HEK293 (cell line): ENCODE data around the gene ZNF630.

Source experiments
- INSM2 ChIP-seq: fragments of 450-650 bp; formaldehyde crosslinking; IDR thresholded peaks from 2 replicates; pipeline ENCODE4 v1.5.1; 2016; ENCODE audit warnings: missing biosample characterization, missing genetic modification characterization
- PRDM10 ChIP-seq: fragments of 450-650 bp; formaldehyde crosslinking; IDR thresholded peaks from 2 replicates; pipeline ENCODE4 v1.5.1; 2016; ENCODE audit warnings: missing biosample characterization, missing genetic modification characterization
- REPIN1 ChIP-seq: fragments of 450-650 bp; formaldehyde crosslinking; IDR thresholded peaks from 2 replicates; pipeline ENCODE4 v1.5.1; 2017; ENCODE audit warnings: missing biosample characterization, missing genetic modification characterization, low read depth
- WT1 ChIP-seq: fragments of 450-650 bp; formaldehyde crosslinking; IDR thresholded peaks from 2 replicates; pipeline ENCODE4 v1.5.1; 2016; ENCODE audit warnings: missing biosample characterization, missing genetic modification characterization
- ZBTB8A ChIP-seq: fragments of 450-650 bp; formaldehyde crosslinking; IDR thresholded peaks from 2 replicates; pipeline ENCODE4 v1.5.1; 2016; ENCODE audit warnings: missing biosample characterization, missing genetic modification characterization
- ZEB2 ChIP-seq: fragments of 450-650 bp; formaldehyde crosslinking; IDR thresholded peaks from 2 replicates; pipeline ENCODE4 v1.5.1; 2016; ENCODE audit warnings: missing biosample characterization, missing genetic modification characterization
- ZFHX2 ChIP-seq: fragments of 450-650 bp; formaldehyde crosslinking; conservative IDR thresholded peaks from 2 replicates; pipeline ENCODE4 v1.5.1; 2016; ENCODE audit warnings: missing biosample characterization, missing genetic modification characterization
- ZNF10 ChIP-seq: fragments of 450-650 bp; formaldehyde crosslinking; IDR thresholded peaks from 2 replicates; pipeline ENCODE4 v1.5.1; 2017; ENCODE audit warnings: missing biosample characterization, missing genetic modification characterization
- ZNF138 ChIP-seq: fragments of 450-650 bp; formaldehyde crosslinking; IDR thresholded peaks from 2 replicates; pipeline ENCODE4 v1.5.1; 2016; ENCODE audit warnings: missing biosample characterization, missing genetic modification characterization, borderline replicate concordance
- ZNF146 ChIP-seq: fragments of 450-650 bp; formaldehyde crosslinking; IDR thresholded peaks from 2 replicates; pipeline ENCODE4 v1.5.1; 2016; ENCODE audit warnings: missing biosample characterization, missing genetic modification characterization
- ZNF2 ChIP-seq: fragments of 450-650 bp; formaldehyde crosslinking; IDR thresholded peaks from 2 replicates; pipeline ENCODE4 v1.5.1; 2016; ENCODE audit warnings: missing biosample characterization, missing genetic modification characterization
- ZNF214 ChIP-seq: fragments of 450-650 bp; formaldehyde crosslinking; IDR thresholded peaks from 2 replicates; pipeline ENCODE4 v1.5.1; 2017; ENCODE audit warnings: missing biosample characterization, mild to moderate bottlenecking, missing genetic modification characterization, borderline replicate concordance
- ZNF223 ChIP-seq: fragments of 450-650 bp; formaldehyde crosslinking; IDR thresholded peaks from 2 replicates; pipeline ENCODE4 v1.5.1; 2016; ENCODE audit warnings: missing biosample characterization, missing genetic modification characterization
- ZNF324 ChIP-seq: fragments of 450-650 bp; formaldehyde crosslinking; IDR thresholded peaks from 2 replicates; pipeline ENCODE4 v1.5.1; 2016; ENCODE audit warnings: missing biosample characterization, missing genetic modification characterization
- ZNF335 ChIP-seq: fragments of 450-650 bp; formaldehyde crosslinking; conservative IDR thresholded peaks from 2 replicates; pipeline ENCODE4 v1.5.1; 2016; ENCODE audit warnings: missing biosample characterization, missing genetic modification characterization
- ZNF37A ChIP-seq: fragments of 450-650 bp; IDR thresholded peaks from 2 replicates; pipeline ENCODE4 v1.5.1; 2018; ENCODE audit warnings: missing biosample characterization, missing genetic modification characterization
- ZNF510 ChIP-seq: fragments of 450-650 bp; formaldehyde crosslinking; IDR thresholded peaks from 2 replicates; pipeline ENCODE4 v1.5.1; 2018; ENCODE audit warnings: mild to moderate bottlenecking, missing genetic modification characterization, missing biosample characterization; ENCODE audit not compliant: insufficient replicate concordance
- ZNF544 ChIP-seq: fragments of 450-650 bp; formaldehyde crosslinking; IDR thresholded peaks from 2 replicates; pipeline ENCODE4 v1.5.0; 2017; ENCODE audit warnings: missing biosample characterization, missing genetic modification characterization
- ZNF600 ChIP-seq: fragments of 450-650 bp; formaldehyde crosslinking; IDR thresholded peaks from 2 replicates; pipeline ENCODE4 v1.5.1; 2016; ENCODE audit warnings: missing biosample characterization, missing genetic modification characterization
- ZNF777 ChIP-seq: fragments of 450-650 bp; formaldehyde crosslinking; IDR thresholded peaks from 2 replicates; pipeline ENCODE4 v1.5.1; 2017; ENCODE audit warnings: missing biosample characterization, missing genetic modification characterization, borderline replicate concordance
- TF ChIP-seq, protein P1 (sequence below): fragments of 450-650 bp; formaldehyde crosslinking; conservative IDR thresholded peaks from 2 replicates; pipeline ENCODE4 v1.5.1; 2016; ENCODE audit warnings: low read depth, missing biosample characterization, missing genetic modification characterization
- TF ChIP-seq, protein P2 (sequence below): fragments of 450-650 bp; formaldehyde crosslinking; optimal IDR thresholded peaks from 2 replicates; pipeline ENCODE3; 2016; ENCODE audit warnings: missing biosample characterization, mild to moderate bottlenecking, missing genetic modification characterization
- TF ChIP-seq, protein P3 (sequence below): fragments of 450-650 bp; formaldehyde crosslinking; IDR thresholded peaks from 2 replicates; pipeline ENCODE4 v1.5.1; 2016; ENCODE audit warnings: missing biosample characterization, missing genetic modification characterization
- TF ChIP-seq, protein P4 (sequence below): fragments of 450-650 bp; formaldehyde crosslinking; IDR thresholded peaks from 2 replicates; pipeline ENCODE4 v1.5.1; 2016; ENCODE audit warnings: missing biosample characterization, missing genetic modification characterization, low read depth

ZNF630 gene

DNA sequence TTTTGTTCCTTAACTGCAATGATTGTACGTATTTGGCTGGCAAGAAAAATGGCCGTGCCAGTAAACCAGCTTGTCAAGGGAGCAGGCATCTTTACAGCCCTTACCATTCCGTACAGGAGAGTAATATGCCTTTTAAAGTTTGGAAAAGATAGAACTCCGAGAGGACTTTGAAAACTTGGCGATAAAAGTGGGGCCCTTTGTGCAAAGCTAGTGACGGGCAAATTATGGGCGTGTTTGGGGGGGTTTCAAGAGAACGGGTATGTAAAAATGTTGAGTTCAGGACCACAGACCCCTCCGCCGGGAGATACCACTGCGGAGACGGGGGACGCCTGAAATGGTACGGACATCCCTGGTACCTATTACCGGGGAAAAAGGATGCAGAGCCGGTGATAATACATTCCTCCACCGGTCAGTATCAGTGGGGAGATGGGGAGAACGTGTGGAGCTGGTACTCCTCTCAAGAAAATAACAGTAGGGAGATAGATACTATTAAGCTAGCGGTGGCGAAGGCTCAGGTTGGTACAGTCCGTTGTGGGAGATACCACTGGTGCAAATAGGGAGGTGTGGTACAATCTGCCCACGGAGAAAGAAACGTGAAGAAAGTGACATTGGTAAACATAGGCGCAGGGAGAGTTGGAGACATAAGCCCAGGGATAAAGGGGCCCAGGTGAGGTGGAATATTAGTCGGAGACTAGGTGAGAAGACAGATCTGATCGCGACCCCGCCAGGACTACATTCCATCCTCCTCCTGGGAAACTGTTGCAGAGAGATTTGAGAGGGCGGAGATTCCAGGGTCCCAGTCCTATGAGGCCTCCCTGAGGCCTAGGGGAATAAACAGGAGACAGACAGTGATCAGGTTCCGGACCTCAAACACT lies 50.2 kb downstream of the ZNF630 start (continued):
- TF ChIP-seq, protein P1, sequence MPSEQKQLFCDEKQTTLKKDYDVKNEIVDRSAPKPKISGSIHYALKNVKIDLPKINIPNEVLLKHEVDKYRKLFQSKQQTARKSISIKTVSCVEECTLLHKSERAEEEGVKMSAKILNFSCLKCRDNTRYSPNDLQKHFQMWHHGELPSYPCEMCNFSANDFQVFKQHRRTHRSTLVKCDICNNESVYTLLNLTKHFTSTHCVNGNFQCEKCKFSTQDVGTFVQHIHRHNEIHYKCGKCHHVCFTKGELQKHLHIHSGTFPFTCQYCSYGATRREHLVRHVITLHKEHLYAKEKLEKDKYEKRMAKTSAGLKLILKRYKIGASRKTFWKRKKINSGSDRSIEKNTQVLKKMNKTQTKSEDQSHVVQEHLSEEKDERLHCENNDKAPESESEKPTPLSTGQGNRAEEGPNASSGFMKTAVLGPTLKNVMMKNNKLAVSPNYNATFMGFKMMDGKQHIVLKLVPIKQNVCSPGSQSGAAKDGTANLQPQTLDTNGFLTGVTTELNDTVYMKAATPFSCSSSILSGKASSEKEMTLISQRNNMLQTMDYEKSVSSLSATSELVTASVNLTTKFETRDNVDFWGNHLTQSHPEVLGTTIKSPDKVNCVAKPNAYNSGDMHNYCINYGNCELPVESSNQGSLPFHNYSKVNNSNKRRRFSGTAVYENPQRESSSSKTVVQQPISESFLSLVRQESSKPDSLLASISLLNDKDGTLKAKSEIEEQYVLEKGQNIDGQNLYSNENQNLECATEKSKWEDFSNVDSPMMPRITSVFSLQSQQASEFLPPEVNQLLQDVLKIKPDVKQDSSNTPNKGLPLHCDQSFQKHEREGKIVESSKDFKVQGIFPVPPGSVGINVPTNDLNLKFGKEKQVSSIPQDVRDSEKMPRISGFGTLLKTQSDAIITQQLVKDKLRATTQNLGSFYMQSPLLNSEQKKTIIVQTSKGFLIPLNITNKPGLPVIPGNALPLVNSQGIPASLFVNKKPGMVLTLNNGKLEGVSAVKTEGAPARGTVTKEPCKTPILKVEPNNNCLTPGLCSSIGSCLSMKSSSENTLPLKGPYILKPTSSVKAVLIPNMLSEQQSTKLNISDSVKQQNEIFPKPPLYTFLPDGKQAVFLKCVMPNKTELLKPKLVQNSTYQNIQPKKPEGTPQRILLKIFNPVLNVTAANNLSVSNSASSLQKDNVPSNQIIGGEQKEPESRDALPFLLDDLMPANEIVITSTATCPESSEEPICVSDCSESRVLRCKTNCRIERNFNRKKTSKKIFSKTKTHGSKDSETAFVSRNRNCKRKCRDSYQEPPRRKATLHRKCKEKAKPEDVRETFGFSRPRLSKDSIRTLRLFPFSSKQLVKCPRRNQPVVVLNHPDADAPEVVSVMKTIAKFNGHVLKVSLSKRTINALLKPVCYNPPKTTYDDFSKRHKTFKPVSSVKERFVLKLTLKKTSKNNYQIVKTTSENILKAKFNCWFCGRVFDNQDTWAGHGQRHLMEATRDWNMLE (tag by site-specific recombination) = peak; percentile 21; the same call in 1 of the 2 replicates
- no peak for TF ChIP-seq ZNF37A
- TF ChIP-seq ZEB2 (tag by site-specific recombination) = no peak
- no peak for TF ChIP-seq WT1 (tag by site-specific recombination)
- TF ChIP-seq ZNF510 (tag by site-specific recombination) = no peak
- TF ChIP-seq, protein P2, sequence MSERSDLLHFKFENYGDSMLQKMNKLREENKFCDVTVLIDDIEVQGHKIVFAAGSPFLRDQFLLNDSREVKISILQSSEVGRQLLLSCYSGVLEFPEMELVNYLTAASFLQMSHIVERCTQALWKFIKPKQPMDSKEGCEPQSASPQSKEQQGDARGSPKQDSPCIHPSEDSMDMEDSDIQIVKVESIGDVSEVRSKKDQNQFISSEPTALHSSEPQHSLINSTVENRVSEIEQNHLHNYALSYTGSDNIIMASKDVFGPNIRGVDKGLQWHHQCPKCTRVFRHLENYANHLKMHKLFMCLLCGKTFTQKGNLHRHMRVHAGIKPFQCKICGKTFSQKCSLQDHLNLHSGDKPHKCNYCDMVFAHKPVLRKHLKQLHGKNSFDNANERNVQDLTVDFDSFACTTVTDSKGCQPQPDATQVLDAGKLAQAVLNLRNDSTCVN (tag by site-specific recombination) = no peak
- TF ChIP-seq ZNF600 (tag by site-specific recombination) = no peak
- TF ChIP-seq ZBTB8A (tag by site-specific recombination) = peak; percentile 18
- TF ChIP-seq PRDM10 (tag by site-specific recombination) = peak; percentile 100
- TF ChIP-seq ZNF146 = 0 out of 2 replicates have a peak, but pooled peaks have one; percentile 10
- TF ChIP-seq, protein P3, sequence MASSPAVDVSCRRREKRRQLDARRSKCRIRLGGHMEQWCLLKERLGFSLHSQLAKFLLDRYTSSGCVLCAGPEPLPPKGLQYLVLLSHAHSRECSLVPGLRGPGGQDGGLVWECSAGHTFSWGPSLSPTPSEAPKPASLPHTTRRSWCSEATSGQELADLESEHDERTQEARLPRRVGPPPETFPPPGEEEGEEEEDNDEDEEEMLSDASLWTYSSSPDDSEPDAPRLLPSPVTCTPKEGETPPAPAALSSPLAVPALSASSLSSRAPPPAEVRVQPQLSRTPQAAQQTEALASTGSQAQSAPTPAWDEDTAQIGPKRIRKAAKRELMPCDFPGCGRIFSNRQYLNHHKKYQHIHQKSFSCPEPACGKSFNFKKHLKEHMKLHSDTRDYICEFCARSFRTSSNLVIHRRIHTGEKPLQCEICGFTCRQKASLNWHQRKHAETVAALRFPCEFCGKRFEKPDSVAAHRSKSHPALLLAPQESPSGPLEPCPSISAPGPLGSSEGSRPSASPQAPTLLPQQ (tag by site-specific recombination) = peak; percentile 64; the same call in 1 of the 2 replicates
- TF ChIP-seq ZNF544 = no peak
- no peak for TF ChIP-seq ZNF138 (tag by site-specific recombination)
- TF ChIP-seq ZNF324 (tag by site-specific recombination) = 0 out of 2 replicates have a peak, but pooled peaks have one; percentile 33
- peak; percentile 45; the same call in 1 of the 2 replicates for TF ChIP-seq REPIN1 (tag by site-specific recombination)
- 0 out of 2 replicates have a peak, but pooled peaks have one; percentile 22 for TF ChIP-seq ZNF777
- no peak for TF ChIP-seq INSM2
- peak; percentile 79; the same call in 1 of the 2 replicates for TF ChIP-seq ZNF2
- TF ChIP-seq ZNF214 = no peak
- TF ChIP-seq ZNF335 (tag by site-specific recombination) = peak; percentile 82
- no peak for TF ChIP-seq ZNF223
- peak; percentile 11; the same call in 1 of the 2 replicates for TF ChIP-seq ZNF10 (tag by site-specific recombination)
- no peak; the same call in 1 of the 2 replicates for TF ChIP-seq ZFHX2 (tag by site-specific recombination)
- TF ChIP-seq, protein P4, sequence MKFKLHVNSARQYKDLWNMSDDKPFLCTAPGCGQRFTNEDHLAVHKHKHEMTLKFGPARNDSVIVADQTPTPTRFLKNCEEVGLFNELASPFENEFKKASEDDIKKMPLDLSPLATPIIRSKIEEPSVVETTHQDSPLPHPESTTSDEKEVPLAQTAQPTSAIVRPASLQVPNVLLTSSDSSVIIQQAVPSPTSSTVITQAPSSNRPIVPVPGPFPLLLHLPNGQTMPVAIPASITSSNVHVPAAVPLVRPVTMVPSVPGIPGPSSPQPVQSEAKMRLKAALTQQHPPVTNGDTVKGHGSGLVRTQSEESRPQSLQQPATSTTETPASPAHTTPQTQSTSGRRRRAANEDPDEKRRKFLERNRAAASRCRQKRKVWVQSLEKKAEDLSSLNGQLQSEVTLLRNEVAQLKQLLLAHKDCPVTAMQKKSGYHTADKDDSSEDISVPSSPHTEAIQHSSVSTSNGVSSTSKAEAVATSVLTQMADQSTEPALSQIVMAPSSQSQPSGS (tag by site-specific recombination) = no peak
